GM19324 (cell line): Measurements from ENCODE around the gene LGALSL.

Experiments used
- ATAC-seq: cut with Tn5 transposase; IDR thresholded peaks from one replicate; pipeline ENCODE4 v1.9.1; 2021; ENCODE audit warnings: mild to moderate bottlenecking, moderate library complexity; ENCODE audit not compliant: unreplicated experiment, low FRiP score

Gene LGALSL

GRCh38 chr2:64491426-64491825, 37.5 kb downstream of the LGALSL start:
- no peak for ATAC-seq

- ATAC-seq = no peak
Measured at GRCh38 chr2:64492272-64492671, 38.3 kb downstream of the LGALSL start.

DNA sequence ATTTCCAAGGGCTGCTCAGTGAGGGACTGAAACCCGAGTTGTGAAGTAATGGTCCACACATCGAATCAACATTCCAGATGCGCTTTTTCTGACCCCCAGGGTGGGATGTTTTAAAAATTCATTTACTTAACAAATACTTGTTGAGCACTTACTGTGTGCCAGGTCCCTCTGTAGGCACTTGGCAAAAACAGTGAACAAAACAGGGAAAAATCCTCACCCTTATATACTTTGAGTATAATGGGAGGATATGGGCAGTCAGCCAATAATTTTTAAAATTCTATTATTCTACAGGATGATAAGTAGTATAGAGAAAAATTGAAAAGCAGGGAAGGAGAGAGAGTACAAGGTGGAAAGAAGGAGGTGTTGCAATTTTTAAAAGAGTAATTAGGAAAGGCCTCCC, 38.9 kb downstream of the LGALSL start:
- ATAC-seq = no peak

GRCh38 chr2:64493788-64494187, 39.8 kb downstream of the LGALSL start:
- no peak for ATAC-seq

DNA sequence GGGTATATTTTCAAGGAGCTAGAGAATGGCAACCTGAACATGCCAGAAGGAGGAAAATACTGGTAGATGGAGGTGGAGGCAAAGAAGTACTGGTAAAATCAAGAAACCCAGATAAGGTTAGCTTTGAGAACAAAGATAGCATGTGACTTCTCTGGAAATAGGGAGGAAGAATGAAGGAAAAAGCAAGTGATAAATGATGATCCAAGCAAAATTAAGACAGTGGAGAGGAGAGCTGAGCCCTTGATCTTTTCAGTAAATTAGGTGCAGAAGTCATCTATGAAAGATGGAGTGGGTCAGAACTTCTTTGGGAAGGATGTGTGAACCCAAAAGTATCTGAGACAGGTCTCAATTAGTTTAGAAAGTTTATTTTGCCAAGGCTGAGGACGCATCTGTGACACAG, 44.5 kb downstream of the LGALSL start:
- no peak for ATAC-seq

DNA sequence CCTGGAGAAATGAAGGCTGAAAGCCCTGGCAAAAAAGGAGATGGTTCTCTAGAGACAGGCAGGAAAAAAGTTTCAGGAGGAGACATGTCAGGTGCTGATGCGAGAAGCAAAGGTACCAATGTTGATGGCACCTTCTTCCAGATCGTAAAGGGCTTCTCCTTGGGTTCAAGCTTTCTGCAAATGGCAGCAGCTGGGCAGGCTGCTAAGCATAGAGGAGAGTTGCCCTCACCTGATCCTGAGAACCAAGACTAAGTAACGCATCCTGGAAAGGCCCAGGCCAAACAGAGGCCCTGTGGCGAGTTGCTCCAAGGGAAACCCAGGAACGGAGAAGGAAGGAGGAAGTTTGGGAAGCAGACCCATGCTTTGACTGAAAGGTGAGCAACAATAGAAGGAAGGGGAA, 46.6 kb downstream of the LGALSL start:
- no peak for ATAC-seq

GRCh38 chr2:64501946-64502345, 48.0 kb downstream of the LGALSL start:
- no peak for ATAC-seq

DNA sequence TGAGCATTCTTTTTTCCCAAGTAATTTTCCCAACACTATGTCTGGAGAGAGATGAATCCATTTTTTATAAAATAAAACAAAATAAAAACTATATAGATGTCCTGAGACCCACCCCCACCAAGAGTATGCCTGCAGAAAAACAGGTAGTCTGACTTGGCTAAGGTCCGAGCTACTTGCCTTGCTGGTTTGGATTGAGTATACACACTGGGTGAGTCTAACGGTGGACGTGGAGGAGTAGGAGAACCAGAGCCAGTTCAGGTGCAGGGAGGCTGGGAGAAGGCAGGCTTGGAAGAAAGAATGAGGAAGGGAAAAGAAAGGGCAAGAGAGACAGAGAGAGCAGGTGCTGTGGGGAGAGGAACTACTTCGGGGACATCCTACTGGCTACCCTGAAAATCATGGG, 48.9 kb downstream of the LGALSL start:
- ATAC-seq = no peak

DNA sequence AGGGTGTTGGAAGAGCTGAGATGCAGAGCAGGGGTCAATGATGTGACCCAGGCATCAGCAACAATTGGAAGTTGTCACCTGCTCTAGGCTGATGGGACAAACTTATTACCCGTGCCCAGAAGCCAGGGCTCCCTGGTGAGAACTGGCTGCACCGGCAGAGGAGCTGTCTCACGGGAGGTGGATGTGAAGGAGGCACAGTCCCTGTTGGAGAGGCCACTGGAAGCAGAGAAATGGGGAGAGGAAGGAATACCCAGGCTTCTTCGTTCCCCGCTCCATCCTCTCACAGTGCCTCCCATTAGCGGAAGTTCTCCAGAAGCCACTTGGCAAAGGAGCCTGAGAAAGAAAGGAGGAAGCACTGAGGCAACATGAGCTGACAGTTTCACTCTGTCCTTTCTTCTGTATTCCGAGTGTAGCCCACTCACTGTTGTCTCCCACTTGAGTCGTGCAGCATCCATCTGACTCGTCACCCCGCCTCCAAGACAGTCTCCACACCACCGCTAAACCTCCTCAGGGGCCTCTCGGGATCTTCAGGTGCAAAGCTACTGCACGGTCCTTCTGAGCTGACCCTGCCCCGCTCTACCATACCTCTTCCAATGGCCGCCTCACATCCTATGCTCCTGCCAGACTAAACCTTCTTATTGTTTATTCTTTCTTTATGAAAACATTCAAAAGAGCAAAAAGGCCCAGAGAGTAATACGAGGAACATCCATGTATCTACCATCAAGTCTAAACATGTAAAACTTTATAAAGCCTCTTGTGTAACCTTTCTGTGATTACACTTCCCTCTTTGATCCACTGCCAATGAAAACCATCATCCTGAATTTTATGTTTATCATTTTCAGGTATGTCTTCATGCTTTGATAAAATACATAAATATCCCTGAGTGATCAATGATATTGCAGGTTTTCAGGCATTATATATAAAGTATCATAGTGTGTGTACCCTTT, 51.1 kb downstream of the LGALSL start:
- ATAC-seq = no peak

DNA sequence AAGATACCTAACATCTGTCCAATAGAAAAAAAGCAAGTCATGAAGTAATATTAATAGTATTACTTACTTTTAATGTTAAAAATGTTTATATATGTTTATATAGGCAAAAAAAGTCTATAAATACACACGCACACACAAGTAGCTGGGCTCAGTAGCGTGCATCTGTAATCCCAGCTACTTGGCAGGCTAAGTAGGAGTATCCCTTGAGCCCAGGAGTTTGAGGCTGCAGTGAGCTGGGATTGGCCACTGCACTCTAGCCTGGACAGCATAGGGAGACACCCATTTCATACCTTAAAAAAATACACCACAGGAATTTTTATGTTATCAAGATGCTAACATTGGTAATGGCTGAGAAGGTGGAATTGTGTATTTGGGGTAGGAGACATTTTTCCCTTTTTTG, 52.7 kb downstream of the LGALSL start:
- no peak for ATAC-seq
